Diencephalon (tissue), 1 donor: ENCODE measurements around the gene NF1. TPM values are rescaled to one million over a fixed set of nuclear protein-coding genes. Genes with fewer than 3 reads are reported as not detected.

Experiments
- small RNA-seq: library from RNA; depleted of rRNA; stranded (forward); fragments of <200 nt; gene quantifications from one replicate; pipeline ENCODE3, GENCODE V24; 2014
- total RNA-seq: library from RNA; depleted of rRNA; stranded (reverse); fragments of >200 nt; gene quantifications from one replicate; pipeline ENCODE4 v1.2.3, GENCODE V29; 2014

NF1 gene
- 146 TPM for total RNA-seq

DNA sequence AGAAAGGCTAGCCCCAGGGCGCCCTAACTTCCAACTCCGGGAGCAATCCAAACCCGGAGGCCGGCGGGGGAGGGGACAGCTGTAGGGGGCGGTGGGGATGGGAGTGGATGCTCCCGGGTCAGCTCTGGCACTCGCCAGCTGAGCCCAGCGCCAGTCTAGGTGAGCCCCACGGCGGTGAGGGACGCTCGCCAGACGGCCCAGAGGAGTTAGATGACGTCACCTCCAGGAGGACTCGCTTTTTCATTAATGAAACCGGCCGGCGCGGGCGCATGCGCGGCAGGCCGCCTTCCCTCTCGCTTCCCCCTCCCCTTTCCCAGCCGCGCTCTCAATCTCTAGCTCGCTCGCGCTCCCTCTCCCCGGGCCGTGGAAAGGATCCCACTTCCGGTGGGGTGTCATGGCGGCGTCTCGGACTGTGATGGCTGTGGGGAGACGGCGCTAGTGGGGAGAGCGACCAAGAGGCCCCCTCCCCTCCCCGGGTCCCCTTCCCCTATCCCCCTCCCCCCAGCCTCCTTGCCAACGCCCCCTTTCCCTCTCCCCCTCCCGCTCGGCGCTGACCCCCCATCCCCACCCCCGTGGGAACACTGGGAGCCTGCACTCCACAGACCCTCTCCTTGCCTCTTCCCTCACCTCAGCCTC lies at the start of gene NF1:
NF1 (plus strand) TSS at position 378 of the 636 bp plus-strand sequence. CDS start 333 bp downstream, outside the sequence.

GRCh38 chr17:31297090-31297489 lies 202.3 kb downstream of the NF1 start, which contains the start of gene OMG:
Gene OMG, minus strand, starts transcription at chr17:31297239. Its CDS starts 908 bp downstream, at chr17:31296331.

GRCh38 chr17:31313982-31314781 lies 219.4 kb downstream of the NF1 start, which contains the start of gene EVI2B:
Gene EVI2B, minus strand, starts transcription at chr17:31314054. Its CDS starts 8,445 bp downstream, at chr17:31305609.

DNA sequence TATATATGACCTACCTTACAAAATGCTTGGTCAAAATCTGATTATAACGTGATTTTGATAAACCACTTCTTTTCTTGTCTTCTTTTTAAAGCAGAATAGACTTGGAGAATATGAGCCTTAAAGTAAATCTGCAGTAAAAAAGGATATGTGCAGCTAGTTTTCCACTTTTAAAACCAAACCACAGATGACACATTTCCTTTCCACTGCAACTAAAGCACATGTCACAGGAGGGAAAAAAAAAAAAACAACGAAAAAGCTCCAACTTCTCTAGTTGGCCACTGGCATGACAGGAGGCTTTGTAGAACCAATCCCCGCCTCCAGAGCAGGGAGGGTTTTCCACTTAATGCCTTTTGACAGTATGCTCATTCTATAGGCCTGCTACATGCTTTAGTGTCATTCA lies 226.7 kb downstream of the NF1 start, which contains the start of gene EVI2A:
EVI2A (minus strand) TSS at position 142 of the 400 bp plus-strand sequence. CDS start 2,609 bp downstream, outside the sequence.

GRCh38 chr17:31391496-31391949 lies 296.7 kb downstream of the NF1 start, which contains the start of gene RAB11FIP4:
Gene RAB11FIP4, plus strand, starts transcription at chr17:31391675. Its CDS starts 178 bp downstream, at chr17:31391853.

Small RNA genes lying within 50 kb of the gene (small RNA-seq; reads per million reads assigned to genes)
- gene MIR4733 = 0.18 reads per million

Other genes starting within 250 kb of the NF1 start
- 21.5 TPM for gene TEFM, start 188.7 kb upstream of the NF1 start, total RNA-seq
- gene ADAP2, start 173.0 kb upstream of the NF1 start, total RNA-seq = 6.5 TPM
- 3.2 TPM for gene RNF135, start 123.9 kb upstream of the NF1 start, total RNA-seq
- 45.4 TPM for gene OMG, start 202.3 kb downstream of the NF1 start, total RNA-seq
- gene EVI2B, start 219.1 kb downstream of the NF1 start, total RNA-seq = 0.69 TPM
- gene EVI2A, start 226.6 kb downstream of the NF1 start, total RNA-seq = 5.5 TPM